Measurements from ENCODE around the gene HIP1R.

DNA sequence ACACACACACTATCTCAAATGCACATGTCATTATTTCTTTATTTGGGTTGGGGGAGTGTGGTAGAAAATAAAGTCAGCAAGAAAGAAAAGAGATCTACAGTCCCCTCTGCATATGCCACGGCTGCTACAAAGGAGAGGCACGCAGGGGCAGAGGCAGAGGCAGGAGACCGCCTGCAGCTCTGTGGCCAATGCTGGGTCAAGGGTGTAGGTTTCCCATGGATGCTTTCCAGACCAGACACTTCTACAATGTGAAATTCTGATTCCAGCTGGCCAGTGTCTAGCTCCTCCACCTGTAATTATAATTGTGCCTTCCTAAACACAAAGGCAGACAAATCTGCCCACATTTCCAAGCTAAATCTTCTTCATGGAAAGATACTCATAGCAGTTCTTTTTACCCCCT is 41.5 kb downstream of the HIP1R start:
- TF ChIP-seq, protein P1, sequence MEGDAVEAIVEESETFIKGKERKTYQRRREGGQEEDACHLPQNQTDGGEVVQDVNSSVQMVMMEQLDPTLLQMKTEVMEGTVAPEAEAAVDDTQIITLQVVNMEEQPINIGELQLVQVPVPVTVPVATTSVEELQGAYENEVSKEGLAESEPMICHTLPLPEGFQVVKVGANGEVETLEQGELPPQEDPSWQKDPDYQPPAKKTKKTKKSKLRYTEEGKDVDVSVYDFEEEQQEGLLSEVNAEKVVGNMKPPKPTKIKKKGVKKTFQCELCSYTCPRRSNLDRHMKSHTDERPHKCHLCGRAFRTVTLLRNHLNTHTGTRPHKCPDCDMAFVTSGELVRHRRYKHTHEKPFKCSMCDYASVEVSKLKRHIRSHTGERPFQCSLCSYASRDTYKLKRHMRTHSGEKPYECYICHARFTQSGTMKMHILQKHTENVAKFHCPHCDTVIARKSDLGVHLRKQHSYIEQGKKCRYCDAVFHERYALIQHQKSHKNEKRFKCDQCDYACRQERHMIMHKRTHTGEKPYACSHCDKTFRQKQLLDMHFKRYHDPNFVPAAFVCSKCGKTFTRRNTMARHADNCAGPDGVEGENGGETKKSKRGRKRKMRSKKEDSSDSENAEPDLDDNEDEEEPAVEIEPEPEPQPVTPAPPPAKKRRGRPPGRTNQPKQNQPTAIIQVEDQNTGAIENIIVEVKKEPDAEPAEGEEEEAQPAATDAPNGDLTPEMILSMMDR (IDR thresholded peaks at IDR 0.05; ENCODE audit: insufficient read depth, low read depth, low read length), result no peak
- TF ChIP-seq EZH2 (IDR thresholded peaks at IDR 0.05; ENCODE audit: insufficient read depth, low read length), result no peak

Measured in astrocyte (in vitro differentiated cells and primary cell).